GM19043 (cell line): ENCODE data around the gene SELENON.

Experiments
- ATAC-seq: cut with Tn5 transposase; IDR thresholded peaks from one replicate; pipeline ENCODE4 v1.9.1; 2021; ENCODE audit warnings: low read depth; ENCODE audit not compliant: unreplicated experiment

Gene SELENON, protein sequence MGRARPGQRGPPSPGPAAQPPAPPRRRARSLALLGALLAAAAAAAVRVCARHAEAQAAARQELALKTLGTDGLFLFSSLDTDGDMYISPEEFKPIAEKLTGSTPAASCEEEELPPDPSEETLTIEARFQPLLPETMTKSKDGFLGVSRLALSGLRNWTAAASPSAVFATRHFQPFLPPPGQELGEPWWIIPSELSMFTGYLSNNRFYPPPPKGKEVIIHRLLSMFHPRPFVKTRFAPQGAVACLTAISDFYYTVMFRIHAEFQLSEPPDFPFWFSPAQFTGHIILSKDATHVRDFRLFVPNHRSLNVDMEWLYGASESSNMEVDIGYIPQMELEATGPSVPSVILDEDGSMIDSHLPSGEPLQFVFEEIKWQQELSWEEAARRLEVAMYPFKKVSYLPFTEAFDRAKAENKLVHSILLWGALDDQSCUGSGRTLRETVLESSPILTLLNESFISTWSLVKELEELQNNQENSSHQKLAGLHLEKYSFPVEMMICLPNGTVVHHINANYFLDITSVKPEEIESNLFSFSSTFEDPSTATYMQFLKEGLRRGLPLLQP

DNA sequence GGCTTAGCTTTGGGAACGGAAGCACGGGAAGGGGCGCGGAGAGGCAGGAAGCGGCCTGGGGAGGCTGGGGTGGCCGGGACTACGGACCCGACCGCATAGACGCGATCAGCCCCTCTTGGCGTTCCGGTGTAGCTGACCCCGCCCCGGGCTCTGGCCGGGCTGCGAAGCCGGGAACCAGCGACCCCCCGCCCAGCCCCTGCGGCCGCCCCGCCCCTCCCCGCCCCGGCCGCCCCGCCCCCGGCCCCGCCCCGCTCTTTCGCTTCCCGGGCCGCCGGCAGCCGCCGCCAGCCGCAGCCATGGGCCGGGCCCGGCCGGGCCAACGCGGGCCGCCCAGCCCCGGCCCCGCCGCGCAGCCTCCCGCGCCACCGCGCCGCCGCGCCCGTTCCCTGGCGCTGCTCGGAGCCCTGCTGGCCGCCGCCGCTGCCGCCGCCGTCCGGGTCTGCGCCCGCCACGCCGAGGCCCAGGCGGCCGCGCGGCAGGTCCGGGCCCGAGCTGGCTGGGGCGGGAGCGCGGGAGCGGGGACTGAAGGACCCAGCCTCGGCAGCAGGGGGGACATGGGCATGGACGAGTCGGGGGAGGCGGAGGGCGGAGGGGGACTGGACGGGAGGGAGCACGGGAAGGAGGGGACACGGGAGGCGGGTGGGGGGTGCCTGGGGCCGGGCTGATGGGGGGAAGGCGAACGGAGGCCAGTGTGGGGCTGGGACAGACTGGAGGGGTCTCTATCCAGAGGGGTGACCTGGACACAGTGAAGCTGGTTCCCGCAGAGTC lies at the start of gene SELENON:
Gene SELENON (plus strand): TSS at position 259 of the 768 bp plus-strand sequence. CDS start 38 bp downstream, at position 297.
- no peak for ATAC-seq

DNA sequence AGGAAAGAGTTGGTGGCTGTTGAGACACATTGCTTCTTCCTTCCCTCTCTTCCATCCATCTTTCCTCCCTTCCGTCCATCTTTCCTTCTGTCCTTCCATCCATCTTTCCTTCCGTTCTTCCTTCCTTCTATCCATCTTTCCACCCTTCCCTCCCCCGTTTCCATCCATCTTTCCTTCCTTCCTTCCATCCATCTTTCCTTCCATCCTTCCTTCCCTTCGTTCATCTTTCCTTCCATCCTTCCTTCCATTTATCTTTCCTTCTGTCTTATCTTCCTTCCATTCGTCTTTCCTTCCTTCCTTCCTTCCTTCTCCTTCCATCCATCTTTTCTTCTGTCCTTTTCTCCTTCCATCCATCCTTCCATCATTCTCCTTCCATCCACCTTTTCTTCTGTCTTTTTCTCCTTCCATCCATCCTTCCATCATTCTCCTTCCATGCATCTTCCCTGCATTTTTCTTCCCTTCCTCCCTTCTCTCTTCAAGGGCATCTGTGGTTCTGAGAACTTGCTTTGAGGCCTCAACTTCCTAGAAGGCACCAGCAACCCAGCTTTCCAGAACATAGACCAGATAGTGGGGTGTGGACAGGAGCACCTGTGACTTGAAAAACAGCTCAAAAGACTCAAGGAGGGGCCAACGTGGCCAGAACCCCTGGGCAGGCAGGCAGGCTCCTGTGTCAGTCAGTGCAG lies 48.9 kb upstream of the SELENON start:
- ATAC-seq, result no peak

DNA sequence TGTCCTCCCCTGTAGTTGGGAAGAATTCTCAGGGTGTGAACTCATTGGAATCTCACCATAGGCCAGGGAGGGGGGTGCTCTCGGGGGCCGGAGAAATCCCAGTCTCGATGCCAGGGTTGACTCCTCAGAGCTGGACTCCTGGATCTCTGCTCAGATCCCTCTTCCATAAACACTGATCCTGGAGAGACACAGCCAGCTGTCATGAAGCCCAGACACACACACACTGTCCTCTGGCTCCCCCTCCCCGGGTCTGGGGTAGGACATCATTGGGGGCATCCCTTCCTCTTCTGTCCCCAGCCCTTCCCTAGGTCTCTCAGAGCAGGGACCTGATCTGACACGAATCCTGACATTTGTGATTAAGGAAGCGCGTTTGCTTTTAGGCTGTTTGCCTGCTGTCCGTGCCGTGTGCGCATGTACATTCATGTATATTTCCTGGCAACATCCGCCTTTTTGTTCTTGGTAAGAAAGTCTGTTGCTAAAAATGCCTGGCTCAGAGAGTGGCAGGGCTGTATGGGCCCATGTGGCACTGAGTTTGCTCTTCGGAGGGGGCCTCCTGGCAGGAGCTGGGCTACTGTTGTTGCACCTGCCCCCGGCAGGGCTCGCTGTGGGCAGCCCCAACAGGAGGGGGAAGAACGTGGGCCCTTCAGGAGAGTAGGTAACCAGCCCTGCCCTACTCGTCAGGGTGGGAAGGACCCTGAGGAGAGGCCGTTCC lies 45.4 kb upstream of the SELENON start:
- no peak for ATAC-seq

DNA sequence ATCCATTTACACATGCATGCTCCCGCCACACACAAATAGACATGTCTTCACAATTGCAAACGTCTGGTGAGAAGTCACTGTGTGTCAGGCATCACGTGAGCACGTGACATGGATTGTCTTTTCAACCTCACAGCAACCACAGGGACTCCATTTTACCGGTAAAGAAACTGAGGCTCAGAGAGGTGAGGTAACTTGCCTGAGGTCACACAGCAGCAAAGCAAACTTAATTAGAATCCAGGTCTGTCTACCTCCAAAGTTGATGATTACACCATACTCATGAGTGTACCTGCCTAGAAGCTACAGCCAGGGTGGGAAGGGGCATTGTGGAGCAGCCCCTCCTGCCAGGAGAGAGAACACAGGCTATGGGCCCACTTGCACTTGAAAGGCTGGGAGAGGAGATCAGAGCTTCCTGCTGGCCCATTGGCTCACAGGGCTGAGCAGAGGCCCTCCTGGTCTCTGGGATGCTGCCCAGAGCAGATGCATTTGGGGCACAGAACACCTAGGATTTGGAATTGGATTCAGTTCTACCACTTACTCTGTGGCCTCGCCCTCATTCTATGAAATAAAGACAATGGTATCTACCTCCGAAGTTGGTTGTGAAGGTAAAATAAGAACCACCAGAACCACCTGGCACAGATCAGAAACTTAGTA lies 44.4 kb upstream of the SELENON start:
- ATAC-seq, result no peak

DNA sequence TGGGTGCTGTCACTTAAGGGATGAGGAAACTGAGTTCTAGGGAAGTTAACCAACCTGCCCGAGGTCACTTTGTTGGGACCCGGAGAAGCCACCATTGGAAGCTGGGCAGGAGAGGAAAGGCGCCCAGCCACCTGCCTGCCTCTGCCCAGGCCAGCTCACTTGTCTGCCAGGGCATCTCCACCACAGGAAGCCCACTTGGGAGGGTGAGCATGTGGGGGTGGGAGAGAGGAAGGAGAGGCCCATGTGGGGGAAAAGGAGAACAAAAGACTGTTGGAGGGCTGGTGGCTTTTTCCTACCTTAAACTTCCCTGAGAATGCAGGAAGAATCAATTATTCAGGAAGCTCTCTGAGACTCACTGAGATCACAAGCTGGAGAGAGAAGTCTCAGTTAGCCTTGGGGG lies 43.8 kb upstream of the SELENON start:
- ATAC-seq, result no peak

DNA sequence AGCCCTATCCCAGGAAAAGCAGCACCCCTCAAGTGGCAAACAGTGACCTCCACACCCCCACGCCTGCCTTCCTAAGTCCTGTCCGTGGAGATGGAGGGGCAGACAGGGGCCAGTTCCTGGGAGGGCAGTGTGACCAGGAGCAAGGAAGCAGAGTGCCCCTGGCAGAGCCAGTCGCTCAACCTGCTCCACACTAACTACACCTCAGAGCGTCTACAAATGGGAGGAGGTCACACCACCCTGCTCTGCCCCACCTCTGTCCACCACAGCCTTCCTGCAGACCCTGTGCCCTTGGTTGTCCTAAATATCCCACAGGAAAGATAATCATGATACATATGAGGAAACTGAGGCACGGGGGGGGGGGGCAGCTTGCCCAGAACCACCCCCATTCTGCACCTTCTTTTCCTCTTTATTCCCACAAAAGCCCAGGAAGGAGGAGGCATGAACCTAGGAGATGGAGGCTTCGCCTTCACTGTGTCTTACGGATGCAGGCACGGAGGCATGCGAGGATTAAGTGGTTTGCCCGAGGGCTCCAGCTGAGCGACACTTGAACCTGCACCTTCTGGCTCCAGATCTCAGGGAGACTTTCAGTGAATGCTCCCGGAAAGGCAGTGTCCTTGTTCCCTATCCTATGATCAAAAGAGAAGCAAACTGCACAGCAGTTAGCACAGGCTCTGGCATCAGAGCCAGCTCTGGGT lies 42.7 kb upstream of the SELENON start:
- no peak for ATAC-seq

DNA sequence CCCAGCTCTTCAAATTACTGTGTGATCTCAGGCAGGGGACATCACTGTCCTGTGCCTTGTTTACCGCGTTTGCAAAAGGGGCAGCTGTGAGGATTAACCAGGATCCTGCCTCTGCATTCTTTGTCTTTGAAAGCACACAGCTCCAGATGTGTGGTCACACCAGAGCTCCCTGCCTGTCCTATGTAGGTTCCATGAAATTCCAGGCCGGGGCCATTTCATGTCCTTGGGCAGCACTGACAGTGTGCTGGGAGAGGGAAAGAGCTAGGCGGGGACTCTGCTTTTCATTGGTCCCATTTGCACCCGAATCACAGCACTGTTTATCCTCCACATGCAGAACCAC lies 42.2 kb upstream of the SELENON start:
- no peak for ATAC-seq

DNA sequence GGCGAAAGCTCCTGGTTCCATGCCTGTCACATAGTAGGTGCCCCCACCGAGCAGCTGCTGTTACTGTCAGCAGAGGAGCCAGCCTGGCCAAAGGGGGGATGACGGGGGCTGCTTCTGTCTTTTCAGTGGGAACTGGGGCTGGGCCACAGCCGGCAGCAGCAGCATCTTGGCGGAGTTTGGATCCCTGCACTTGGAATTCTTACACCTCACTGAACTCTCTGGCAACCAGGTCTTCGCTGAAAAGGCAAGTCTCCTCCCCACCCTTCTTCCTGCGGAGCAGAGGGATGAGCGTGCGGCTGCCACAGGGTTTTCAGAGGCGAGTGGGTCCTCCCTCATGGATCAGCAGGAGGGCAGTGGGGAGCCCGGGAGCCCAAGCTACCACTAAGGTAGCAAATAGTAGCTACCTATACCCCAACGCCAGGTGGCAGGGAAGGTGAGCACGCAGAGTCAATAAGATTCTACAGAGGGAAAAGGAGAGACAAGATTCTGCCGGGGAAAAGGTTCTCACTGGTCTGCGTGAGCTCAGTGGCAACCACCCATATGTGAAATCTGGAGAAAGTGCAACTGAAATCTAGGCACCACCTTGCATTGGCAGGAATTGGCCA lies 41.4 kb upstream of the SELENON start:
- no peak for ATAC-seq

DNA sequence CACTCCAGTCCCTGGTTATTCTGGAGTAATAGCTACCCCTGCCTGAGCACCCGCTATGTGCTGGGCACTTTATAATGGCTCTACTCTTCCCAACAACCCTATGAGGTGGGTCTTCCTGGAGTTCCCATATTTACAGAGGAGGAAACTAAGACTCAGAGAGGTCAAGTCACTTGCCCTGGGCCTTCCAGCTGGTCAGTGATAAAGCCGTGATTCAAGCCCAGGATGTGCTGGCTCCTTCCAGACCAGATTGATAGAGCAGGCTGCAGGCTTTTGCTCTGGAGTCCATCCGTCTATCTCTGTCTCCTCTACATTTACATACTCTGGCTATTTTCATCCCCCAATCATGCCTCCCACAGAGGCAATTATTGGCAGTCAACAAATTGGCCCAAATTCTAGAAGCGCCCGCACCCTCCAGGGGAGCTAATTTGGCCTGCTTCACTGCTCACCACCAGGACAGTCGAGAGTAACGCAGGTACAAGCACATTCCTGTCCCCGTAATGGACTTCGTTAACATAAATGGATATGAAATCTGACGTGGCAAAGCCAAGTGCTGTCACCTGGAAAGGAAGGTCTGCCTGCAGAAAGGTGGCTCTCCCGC lies 39.8 kb upstream of the SELENON start:
- ATAC-seq, result no peak

DNA sequence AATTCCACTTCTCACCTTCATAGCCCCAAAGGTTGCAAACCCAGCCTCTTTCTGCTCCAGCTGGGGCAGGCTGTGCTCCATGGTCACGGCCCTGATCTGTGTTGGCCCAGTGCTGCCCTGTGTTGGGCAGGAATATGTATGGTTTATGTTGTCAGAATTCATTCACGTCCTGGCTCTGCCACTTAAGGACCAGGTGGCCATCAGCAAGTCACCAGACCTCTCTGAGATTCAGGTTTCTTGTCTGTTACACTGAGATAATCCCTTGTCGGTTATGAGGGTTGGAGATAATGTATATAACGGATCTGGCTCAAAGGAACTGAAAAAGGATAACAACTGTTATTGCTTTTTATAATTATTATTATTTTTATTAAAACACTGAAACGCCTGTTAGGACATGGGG lies 39.1 kb upstream of the SELENON start:
- no peak for ATAC-seq

DNA sequence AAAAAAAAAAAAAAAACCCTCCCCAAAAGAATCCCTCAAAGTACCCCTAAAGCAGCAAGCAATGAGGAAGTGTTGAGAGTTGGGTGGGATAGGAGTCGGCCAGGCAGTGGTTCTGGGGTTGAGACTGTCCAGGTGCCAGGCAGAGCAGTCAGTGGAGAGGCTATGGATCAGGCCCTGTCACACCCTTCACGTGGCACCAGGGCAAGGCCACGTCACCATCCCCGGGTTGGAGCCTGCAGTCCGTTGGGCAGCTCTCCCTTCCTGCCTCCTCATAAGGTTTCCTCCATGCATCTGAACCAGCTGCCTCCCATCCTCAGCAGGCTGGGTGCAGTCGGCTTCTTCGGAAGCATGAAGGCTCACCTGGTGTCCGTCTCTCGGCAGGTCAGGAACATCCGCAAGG lies 36.5 kb upstream of the SELENON start:
- no peak for ATAC-seq

DNA sequence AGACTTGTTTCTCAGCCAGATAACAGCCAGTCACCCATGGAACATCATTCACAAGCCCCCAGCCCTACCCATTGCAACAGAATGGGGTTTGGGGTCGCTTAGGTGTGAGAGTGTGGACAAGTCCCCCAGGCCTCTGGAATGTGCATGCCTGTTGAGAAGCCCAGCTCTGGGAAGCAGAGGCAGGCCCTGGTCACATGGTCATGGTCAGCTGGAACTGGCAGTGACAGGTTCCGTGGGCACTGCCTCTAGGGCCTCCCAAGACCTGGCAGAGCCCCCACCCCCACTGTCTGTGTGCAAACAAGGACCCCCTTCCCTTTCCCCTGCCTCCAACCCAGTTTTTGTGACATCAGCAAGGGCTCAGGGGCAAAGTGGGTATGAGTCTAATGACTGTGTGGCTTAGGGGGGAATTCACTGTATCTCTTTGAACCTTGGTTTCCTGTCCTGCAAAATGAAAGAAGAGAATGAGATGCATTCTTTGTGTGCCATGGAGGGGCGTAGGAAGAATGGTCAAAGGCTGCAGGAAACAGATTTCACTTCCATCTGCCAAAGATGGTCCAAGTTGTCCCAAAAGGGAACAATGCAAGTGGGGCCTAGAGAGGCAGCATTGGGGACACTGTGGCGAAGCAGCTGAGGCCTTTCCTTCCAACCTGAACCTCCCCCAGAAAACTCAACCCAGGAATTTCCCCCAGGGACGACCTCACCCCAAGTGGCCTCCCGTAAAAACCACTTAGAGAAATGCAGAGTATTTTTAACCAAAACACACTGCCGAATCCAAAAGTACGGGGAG lies 34.7 kb upstream of the SELENON start:
- ATAC-seq, result no peak

DNA sequence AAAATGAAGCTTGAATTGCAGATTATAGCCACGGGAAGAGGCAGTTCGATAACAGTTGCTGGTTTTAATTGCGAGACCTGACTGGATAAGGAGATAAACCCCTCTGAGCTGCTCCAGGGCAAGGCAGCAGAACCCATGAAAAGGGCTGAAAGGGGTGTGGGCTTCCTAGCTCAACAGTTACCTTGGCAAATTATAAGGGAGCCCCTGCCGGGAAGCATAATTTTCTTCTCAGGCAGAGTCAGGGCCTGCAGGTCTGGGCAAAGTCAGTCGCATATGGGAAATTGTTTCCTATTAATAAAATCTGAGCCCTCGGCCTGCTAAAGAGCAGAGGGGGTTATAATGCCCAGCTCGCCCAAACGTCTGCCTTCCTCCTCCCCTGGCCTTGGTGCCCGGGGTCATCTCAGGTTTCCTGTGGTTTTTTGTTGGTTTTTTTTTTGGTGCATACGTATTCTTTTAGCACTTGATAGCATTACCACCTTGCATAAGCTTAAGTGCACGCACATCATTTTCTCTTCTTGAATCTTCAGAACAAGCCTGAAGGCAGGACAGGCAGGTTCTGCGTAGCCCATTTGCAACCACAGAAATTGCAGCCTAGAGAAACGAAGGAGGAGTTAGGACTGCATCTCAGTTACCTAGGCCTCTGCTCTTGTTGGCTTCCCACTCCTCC lies 33.9 kb upstream of the SELENON start:
- ATAC-seq, result no peak

DNA sequence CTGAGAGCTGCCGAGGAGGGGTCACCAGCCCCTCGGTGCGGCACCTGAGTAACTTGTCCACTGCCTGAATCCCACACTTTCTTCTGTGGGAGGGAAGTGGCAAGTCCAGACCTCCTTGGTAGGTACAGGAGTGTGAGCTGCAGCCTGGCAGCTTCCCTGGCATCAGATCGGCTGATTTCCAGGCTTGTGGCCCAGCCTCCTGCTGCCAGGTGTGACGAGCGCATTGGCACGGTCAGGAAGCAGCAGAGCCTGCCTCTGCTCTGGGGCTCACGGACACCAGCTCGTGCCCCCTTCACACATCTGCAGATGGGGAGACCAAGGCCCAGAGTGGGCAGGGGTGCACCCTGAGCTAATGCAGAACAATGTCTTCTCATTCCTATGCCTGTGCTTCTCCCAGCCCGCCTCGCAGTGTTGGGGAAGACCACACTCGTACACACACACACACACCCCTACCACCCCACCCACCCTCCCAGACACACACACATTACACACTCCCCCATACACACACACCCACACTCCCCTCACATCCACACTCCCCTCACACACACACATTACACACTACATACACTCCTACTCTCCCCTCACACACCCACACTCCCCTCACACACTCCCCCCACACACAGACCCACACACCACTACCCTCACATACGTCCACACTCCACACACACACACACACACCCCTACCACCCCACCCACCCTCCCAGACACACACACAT lies 33.1 kb upstream of the SELENON start:
- ATAC-seq, result no peak

DNA sequence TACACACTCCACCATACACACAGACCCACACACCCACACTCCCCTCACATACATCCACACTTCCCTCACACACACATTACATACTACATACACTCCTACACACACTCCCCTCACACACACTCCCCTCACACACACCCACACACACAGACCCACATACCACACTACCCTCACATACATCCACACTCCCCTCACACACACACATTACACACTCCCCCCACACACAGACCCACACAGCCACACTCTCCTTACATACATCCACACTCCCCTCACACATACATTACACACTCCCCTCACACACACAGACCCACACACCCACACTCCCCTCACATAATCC lies 32.6 kb upstream of the SELENON start:
- no peak for ATAC-seq

DNA sequence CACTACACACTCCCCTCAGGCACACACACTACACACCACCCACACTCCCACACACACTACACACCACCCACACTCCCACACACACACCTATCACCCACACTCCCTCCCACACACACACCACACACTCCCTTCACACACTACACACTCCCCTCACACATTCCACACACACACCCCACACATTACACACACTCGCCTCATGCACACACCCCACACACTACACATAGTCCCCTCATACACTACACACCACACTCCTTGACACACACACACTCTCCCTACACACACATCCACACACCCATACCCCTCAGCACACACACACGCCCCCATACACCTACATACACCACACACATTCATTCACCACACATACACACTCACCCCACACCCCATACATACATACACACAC lies 31.0 kb upstream of the SELENON start:
- no peak for ATAC-seq
